ENCODE measurements around the gene VEZT. TPM values are rescaled to one million over a fixed set of nuclear protein-coding genes. Genes with fewer than 3 reads are reported as not detected.
"Not testable (repeated sequence)": the region's sequence is repeated elsewhere in the genome, so short reads cannot be mapped to it uniquely, and the experiment has no call there.

VEZT gene
- total RNA-seq, 2 donors from 2014 or later = 35.5 to 63.1 TPM

DNA sequence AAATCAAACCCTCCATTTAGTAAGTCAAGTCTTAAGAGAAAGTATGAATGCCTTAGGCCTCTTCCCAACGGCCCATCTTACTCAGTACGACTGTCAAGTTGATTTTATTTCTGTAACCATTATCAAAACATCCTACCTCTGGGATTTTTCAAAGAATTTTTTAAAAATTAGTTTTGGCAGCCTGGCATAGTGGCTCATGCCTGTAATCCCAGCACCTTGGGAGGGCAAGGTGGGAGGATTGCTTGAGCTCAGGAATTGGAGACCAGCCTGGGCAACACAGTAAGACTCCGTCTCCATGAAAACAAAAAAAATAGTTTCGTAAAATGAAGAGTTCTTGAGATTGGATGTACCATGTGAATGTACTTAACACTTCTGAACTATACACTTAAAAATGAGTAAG lies 4.5 kb upstream of the VEZT start:
- ATAC-seq (no peak), DNase-seq (ENCODE audit: low spot score in 2 of 2) (no peak)
- H3K27ac Mint-ChIP-seq = no peak overlapping the region
- peaks cover 6 to 14% of the 10 kb centered on the region in 2 donors for H3K36me3 Mint-ChIP-seq
- H3K9me3 Mint-ChIP-seq = no peaks in the 10 kb centered on the region

DNA sequence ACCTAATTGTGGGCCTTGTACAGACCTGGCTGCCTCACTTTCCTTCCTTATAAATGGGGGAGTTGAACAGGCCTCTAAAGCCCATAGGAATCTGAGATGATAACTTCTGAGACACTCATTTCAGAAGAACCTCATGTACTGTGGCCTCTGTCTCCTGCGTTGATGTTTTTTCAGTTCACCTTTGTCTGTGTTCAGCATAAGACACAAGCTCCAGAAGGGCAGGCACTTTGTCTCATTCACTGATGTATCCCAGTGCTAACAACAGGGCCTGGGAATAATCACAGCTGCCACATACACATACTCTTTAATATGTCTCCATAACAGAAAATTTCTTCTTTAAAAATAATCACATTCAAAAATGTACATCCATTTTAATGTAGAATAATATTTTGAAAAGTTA lies 3.7 kb upstream of the VEZT start:
- Mint-ChIP-seq H3K27ac (no peak overlapping the region), H3K9me3 (no peaks in the 10 kb centered on the region), H3K36me3 (peaks cover 6 to 22% of the 10 kb centered on the region in 2 donors)
- DNase-seq (ENCODE audit: low spot score in 2 of 2) (no peak), ATAC-seq (no peak)

DNA sequence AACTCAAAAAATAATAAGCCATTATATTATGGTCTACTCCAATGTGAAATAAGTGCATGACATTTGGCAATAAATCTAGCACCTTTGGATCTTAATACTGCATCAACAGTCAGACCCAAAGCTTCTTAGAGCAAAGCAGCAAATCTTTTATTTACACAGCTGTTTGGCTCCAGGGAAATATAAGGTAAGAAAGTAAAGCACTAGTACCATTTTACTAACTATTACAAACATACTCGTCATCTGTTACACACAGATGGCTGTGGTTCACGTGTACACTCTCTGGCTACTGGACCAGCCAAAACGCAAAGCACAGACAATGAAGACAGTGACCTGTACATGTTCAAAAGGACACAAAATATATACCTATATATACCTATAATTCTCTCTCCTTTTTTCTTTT lies 3.1 kb upstream of the VEZT start:
- Mint-ChIP-seq H3K9me3 (no peaks in the 10 kb centered on the region), H3K36me3 (peaks cover 6 to 25% of the 10 kb centered on the region in 2 donors), H3K27ac (no peak overlapping the region)
- DNase-seq (ENCODE audit: low spot score in 2 of 2) (no peak), ATAC-seq (no peak)

DNA sequence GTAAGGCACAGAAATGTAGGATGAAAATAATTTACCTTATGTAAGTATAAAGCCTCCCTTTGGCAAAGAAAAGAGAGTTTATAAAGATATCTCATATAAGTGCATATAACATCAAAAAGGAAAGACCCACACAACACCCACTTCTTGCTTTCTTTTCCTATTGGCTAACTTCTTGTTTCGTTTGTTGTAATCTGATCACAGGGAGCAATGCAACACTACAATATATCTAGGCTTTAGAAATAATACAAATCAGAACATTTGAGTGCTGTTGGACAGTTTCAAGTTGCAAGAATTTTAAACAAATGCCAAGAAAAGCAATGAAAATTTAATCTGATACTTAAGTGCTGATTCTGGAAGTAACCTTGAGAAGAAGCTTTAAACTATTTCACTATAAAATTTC lies 1.7 kb upstream of the VEZT start:
- ATAC-seq = no peak
- H3K27ac Mint-ChIP-seq = no peak overlapping the region
- DNase-seq (ENCODE audit: low spot score in 2 of 2) = no peak
- H3K9me3 Mint-ChIP-seq = no peaks in the 10 kb centered on the region
- peaks cover 18 to 25% of the 10 kb centered on the region in 2 donors for H3K36me3 Mint-ChIP-seq

DNA sequence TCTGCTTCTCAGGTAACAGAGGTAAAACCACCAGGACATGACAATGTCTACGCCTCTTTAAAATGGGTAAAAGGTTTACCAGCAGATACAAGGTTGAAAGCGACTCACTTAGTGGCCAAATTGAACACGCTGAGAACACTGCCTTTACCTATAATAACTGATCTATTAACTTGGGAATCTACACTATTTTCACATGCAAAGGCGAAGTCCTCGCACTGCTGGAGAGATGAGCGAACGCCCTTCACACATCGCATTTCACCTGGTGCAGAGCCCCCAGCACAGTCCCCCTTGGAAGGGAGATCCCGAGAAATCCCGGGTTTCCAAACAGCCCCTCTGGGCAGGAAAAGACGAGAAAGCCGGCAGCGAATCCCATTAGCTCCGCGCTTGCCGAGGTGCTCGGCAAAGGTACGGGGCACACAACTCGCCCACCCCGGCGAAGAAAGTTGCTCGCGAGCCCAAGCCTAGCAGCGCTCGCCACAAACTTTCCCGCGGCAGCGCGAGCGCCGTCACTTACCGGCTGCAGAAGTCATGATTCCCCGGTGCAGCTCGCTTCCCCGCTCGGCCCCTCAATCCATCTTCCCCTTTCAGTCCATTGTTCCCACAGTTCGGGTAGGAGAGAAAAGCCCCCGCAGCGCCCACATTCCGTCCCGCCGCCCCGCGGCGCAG lies 763 bp upstream of the VEZT start:
- ATAC-seq (peak; percentile 19 to 24), DNase-seq (ENCODE audit: low spot score in 2 of 2) (no peak)
- Mint-ChIP-seq H3K9me3 (no peaks in the 10 kb centered on the region), H3K27ac (peak overlapping the region; percentile 66 to 94), H3K36me3 (peaks cover 18 to 25% of the 10 kb centered on the region in 2 donors)

DNA sequence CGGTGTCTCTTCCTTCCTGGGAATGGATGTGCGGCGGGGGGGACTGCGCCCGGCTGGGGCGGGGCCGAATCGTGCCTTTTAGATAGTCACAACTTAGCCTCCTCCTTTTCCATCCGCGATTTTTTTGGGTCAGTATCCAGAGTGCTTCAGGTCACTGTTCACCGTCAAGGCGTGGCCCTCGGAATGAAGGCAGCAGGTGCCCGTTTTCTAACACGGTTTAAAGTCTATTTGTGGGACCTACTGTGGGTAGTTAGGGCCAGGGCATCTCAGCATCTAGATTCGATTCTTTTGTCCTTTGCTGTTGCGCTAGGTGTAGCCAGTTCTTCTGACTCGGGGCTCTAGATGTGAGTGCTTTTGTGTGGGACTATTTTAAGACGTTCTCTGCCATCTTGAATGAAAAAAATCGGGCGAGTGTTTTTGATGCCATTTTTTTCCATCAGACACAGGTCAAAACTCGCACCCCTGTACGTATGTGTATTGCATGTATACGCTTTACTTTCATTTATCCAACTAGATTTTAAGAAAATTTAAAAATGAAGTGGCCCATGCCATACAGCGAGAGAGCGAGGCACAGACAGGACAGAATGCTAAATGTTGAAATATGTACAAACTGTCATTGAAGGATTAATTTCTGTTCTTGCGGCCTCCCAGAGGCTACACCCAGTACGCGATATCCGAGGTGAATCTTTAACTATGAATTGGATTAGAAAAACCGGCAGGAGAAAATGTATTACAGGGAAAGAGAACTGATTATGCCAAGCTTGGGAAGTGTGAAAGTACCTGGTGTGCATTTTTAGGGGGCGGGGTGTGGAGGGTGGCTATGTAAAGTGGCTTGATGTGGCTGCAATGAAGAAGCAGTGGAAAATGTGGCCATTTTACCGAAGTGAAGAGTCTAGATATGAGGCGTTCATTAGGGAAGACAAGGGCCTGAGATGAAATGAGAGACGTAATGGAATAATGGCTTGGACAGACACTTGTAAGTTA lies 835 bp downstream of the VEZT start:
- ATAC-seq = peak; percentile 16 to 22

DNA sequence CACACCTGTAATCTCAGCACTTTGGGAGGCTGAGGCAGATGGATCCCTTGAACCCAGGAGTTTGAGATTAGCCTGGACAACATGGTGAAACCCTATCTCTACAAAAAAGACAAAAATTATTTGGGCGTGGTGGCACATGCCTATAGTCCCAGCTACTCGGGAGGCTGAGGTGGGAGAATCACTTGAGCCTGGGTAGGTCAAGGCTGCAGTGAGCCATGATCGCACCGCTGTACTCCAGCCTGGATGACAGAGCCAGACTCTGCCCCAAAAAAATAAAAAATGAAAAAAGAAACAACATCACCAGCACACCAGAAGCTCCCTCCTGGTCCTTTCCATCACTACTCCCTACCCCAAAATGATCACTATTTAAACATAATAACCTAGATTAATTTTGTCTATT lies 2.6 kb downstream of the VEZT start:
- DNase-seq (ENCODE audit: low spot score in 2 of 2) = no peak
- ATAC-seq = no peak
- Mint-ChIP-seq H3K27ac (no peak overlapping the region), H3K9me3 (no peaks in the 10 kb centered on the region), H3K36me3 (peaks cover 25 to 28% of the 10 kb centered on the region in 2 donors)

More for the DNA sequence above, 835 bp downstream of the VEZT start:
- Mint-ChIP-seq H3K9me3 (no peaks in the 10 kb centered on the region), H3K27ac (peak overlapping the region; percentile 94 to 98), H3K36me3 (peaks cover 18 to 25% of the 10 kb centered on the region in 2 donors)
- DNase-seq (ENCODE audit: low spot score in 2 of 2) = peak in 1 of 2 donors; percentile 48

DNA sequence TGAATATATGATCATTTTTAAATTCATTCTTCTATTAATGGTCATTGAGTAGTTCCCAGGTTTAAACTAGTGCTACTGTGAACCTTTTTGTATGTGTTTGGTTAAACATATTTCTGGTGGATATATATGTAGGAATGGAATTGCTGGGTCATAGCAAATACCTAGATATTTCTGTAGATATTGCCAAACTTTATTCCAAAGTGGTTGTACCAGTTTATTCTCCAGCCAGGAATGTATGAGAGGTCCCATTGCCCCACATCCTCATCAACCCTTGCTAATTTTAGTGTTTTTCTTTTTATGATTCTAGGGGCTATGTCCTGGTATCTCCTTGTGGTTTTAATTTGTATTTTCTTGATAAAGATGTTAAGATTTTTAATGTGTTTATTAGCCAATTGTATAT lies 3.1 kb downstream of the VEZT start:
- no peak for DNase-seq (ENCODE audit: low spot score in 2 of 2)
- Mint-ChIP-seq H3K36me3 (peaks cover 25 to 28% of the 10 kb centered on the region in 2 donors), H3K27ac (no peak overlapping the region), H3K9me3 (no peaks in the 10 kb centered on the region)
- ATAC-seq = no peak

DNA sequence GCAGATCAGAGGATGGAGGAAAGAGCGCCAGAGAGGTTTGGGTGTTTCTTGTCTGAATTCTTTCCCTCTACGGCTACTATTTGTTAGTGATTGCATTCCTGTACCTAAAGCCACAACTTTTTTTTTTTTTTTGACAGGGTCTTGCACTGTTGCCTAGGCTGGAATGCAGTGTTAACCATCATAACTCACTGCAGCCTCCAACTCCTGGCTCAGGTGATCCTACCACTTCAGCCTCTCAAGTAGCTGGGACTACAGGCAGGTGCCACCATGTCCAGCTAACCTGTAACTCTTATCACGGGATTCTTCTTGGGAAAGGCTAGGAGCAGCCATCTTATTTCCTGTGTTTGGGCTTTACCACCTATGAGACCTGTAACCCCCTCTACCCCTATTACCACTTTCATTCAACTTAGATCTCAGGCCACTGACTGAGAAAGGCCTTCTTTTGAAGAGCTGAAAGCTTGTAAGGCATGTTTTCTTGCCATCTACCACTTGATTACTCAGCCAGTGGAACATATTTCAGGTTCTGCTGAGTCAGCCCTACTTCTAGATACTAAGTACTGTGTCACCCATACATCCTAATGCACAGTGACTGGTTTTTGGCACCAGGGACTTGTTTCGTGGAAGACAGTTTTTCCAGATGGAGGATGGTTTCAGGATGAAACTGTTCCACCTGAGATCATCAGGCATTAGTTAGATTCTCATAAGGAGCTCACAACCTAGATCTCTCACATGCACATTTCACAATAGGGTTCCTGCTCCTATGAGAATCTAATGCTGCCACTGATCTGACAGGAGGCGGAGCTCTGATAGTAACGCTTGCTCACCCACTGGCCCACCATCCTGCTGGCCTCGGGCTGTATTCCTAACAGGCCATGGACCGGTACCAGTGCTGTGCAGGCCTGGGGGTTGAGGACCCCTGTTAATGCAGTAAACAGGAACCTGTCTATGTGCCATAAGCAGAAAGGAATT lies 6.9 kb downstream of the VEZT start:
- ATAC-seq = peak; percentile 57 to 59
- DNase-seq (ENCODE audit: low spot score in 2 of 2) = no peak
- Mint-ChIP-seq H3K36me3 (peaks cover 0 to 22% of the 10 kb centered on the region in 2 donors), H3K27ac (peak overlapping the region in 1 of 2 donors; percentile 66), H3K9me3 (no peaks in the 10 kb centered on the region)

DNA sequence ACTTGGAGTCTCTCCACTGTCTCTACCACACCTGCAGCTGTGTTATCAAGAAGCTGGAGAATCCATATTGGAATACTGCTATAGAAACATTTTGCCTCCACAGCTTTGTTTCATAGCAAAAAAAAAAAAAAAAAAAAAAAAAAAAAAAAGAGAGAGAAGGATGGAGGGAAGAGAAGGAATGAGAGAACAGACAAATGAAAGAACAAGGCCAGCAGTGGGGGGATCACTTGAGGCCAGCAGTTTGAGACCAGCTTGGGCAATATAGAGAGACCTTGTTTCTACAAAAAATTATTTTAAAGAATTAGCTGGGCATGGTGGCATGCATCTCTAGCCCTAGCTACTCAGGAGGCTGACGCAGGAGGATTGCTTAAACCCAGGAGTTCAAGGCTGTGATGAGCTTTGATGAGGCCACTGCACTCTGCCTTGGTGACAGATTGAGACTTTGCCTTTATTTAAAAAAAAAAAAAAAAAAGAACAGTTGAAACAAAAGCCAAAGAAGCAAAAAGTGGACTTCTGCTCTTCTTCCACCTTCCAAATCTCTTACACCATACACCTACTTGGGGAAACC lies 8.1 kb downstream of the VEZT start:
- no peak overlapping the region for H3K27ac Mint-ChIP-seq
- ATAC-seq (no peak), DNase-seq (ENCODE audit: low spot score in 2 of 2) (no peak)
- H3K36me3 Mint-ChIP-seq = peaks cover 0 to 11% of the 10 kb centered on the region in 2 donors
- no peaks in the 10 kb centered on the region for H3K9me3 Mint-ChIP-seq

DNA sequence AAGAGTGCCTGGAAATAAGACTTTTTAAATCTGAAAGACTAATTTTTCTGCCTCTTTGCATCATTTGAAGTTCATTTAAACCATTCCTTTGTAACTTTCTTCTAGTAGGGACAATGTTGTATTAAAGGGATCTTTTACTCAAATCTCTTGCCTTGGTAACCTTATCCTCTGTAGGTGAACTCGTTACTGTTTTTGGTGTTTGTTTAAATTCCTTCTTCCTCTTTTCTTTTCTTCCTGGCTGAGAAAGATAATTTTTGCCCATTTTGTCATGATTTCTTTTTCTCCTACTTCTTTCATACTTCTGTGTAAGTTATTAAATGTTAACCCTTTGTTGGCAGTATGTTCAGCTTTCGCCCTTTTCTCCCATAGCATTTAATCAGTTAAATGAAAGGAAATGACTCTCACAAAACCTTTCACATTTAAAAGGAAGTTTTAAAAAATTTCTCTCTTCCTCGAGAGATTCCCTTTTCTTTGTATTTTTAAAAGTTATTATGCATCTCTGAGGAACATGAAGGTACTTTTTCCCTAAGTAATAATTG lies 10.3 kb downstream of the VEZT start:
- Mint-ChIP-seq H3K27ac (no peak overlapping the region), H3K36me3 (peaks cover 0 to 16% of the 10 kb centered on the region in 2 donors), H3K9me3 (no peaks in the 10 kb centered on the region)
- DNase-seq (ENCODE audit: low spot score in 2 of 2) (no peak), ATAC-seq (no peak)

DNA sequence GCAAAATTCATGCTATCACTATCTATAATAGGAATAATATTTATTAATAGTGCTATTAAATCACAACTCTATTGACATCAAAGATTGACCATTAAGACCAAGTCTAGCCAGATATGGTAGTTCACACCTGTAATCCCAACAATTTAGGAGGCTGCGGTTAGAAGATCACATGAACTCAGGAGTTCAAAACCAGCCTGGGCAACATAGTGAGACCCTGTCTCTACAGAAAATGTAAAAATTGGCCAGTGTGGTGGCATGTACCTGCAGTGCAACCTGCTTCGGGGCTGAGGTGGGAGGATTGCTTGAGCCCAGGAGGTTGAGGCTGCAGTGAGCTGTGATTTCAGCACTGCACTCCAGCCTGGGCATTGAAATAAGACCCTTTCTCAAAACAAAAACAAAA lies 11.0 kb downstream of the VEZT start:
- no peaks in the 10 kb centered on the region for H3K9me3 Mint-ChIP-seq
- no peak for DNase-seq (ENCODE audit: low spot score in 2 of 2)
- no peak for ATAC-seq
- no peak overlapping the region for H3K27ac Mint-ChIP-seq
- peaks cover 0 to 16% of the 10 kb centered on the region in 2 donors for H3K36me3 Mint-ChIP-seq

DNA sequence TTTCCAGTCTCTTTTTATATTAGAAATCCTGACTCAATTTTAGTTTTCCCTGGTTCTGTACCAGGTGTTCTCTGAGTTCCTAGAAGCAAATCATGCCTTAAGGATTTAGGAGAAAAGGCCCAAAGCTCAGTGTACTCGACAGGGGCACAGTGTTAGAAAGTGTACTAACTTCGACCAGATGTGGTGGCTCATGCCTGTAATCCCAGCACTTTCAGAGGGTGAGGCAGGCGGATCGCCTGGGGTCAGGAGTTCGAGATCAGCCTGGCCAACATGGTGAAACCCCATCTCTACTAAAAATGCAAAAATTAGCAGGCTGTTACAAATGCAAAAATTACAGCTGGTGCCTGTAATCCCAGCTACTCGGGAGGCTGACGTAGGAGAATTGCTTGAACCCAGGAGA lies 12.0 kb downstream of the VEZT start:
- Mint-ChIP-seq H3K9me3 (no peaks in the 10 kb centered on the region), H3K36me3 (peaks cover 0 to 14% of the 10 kb centered on the region in 2 donors)
- no peak for ATAC-seq

DNA sequence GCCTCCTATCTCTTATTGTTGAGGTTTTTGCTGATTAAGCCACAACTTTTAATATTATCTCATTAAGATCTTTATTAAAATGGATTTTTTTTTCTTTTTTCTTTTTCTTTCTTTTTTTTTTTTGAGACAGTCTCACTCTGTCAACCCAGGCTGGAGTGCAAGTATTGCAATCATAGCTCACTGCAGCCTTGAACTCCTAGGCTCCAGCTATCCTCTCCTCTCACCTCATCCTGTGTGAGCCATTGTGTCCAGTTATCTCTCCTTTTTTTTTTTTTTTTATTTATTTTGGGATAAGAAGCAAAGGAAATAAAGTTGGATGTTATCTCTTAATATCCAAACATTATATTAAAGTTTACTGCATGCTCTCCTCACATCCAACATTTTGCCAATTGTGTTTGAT lies 12.7 kb downstream of the VEZT start:
- no peak for ATAC-seq
- Mint-ChIP-seq H3K9me3 (no peaks in the 10 kb centered on the region), H3K27ac (no peak overlapping the region), H3K36me3 (peaks cover 0 to 11% of the 10 kb centered on the region in 2 donors)
- DNase-seq (ENCODE audit: low spot score in 2 of 2) = no peak

More for the DNA sequence above, 12.0 kb downstream of the VEZT start:
- DNase-seq (ENCODE audit: low spot score in 2 of 2) = no peak
- no peak overlapping the region for H3K27ac Mint-ChIP-seq

DNA sequence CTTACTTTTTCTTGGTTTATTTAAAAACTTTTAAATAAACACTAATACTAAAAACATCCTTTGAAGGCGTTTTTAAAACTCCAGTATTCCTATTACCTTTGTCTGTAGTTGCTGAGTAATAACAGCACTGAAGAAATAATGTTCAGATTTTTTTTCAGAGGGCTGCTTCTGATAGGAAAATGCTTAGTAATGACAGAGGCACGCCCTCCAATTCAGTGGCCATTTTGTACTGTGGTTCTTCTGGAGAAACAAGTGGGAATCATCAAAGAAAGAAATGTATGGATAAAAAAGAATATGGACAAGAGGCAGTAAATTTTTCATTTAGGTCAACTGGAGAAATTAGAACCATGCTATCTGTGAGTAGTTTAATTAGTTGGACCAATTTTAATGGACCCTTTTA lies 13.6 kb downstream of the VEZT start:
- Mint-ChIP-seq H3K9me3 (no peaks in the 10 kb centered on the region), H3K27ac (no peak overlapping the region), H3K36me3 (peaks cover 0 to 16% of the 10 kb centered on the region in 2 donors)
- ATAC-seq = no peak
- DNase-seq (ENCODE audit: low spot score in 2 of 2) = no peak

DNA sequence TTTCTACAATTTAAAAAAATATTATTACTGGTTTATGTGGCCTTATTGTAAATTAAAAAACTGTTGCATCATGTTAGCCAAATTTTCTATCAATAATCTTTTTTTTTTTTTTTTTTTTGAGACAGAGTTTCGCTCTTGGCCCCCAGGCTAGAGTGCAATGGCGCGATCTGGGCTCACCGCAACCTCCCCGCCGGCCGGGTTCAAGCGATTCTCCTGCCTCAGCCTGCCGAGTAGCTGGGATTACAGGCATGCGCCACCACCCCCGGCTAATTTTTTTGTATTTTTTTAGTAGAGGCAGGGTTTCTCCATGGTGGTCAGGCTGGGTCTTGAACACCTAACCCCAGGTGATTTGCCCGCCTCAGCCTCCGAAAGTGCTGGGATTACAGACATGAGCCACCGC lies 16.6 kb downstream of the VEZT start:
- not testable (repeated sequence) for ATAC-seq; DNase-seq (ENCODE audit: low spot score in 2 of 2); H3K27ac Mint-ChIP-seq; H3K9me3 Mint-ChIP-seq
- peaks cover 0 to 17% of the 10 kb centered on the region in 2 donors for H3K36me3 Mint-ChIP-seq
